H1 (cell line): ENCODE data around the gene PIGC. TPM values are rescaled to one million over a fixed set of nuclear protein-coding genes. Genes with fewer than 3 reads are reported as not detected.

Experiments used
- CBX8 ChIP-seq: fragments of 300-800, 300-1000 bp; sonication (generic); IDR thresholded peaks from 2 replicates; pipeline ENCODE4 v1.7.1; 2016; ENCODE audit warnings: low read depth, low read length, borderline replicate concordance
- E2F6 ChIP-seq: IDR thresholded peaks from 2 replicates; pipeline ENCODE4 v1.6.1; 2012; ENCODE audit warnings: inconsistent platforms
- FOSL1 ChIP-seq: IDR thresholded peaks from 2 replicates; pipeline ENCODE4 v1.6.1; 2011; ENCODE audit warnings: mild to moderate bottlenecking, low read depth, low read length, moderate library complexity; ENCODE audit not compliant: insufficient read depth
- HDAC2 ChIP-seq, 2 experiments: fragments of 300-600 bp in 1 of 2; sonication (generic) in 1 of 2; IDR thresholded peaks; 2 replicates each; pipeline ENCODE4 v1.6.1; 2011 to 2012; ENCODE audit warnings: low read depth in 2 of 2, low read length in 2 of 2, mild to moderate bottlenecking in 2 of 2, moderate library complexity in 2 of 2, borderline replicate concordance in 1 of 2, inconsistent platforms in 1 of 2
- SIRT6 ChIP-seq: IDR thresholded peaks from one replicate; pipeline ENCODE4 v1.7.1; 2012; ENCODE audit warnings: low read length, inconsistent platforms
- TBP ChIP-seq: IDR thresholded peaks from 2 replicates; pipeline ENCODE4 v1.6.1; 2011; ENCODE audit warnings: low read depth, low read length, improper control_type of control experiment
- polyA plus RNA-seq, 7 experiments: library from polyadenylated mRNA; depleted of rRNA in 3 of 7; stranded (reverse) in 5 of 7; unstranded in 2 of 7; fragments of >200 nt in 5 of 7; fragments of 200-250 nt in 2 of 7; gene quantifications; 1 replicate in 5 of 7; 2 replicates in 1 of 7; 4 replicates in 1 of 7; pipeline versions ENCODE4 v1.2.1 to v1.2.3, GENCODE V29; 2011 to 2013; ENCODE audit warnings: missing spikeins in 2 of 7, mixed read lengths in 2 of 7
- total RNA-seq: library from RNA; stranded (reverse); fragmentation: NEBNext Ultra II Directional; extraction: Animal tissue kit (Norgen Biotek cat#: 25700); gene quantifications from 2 replicates; pipeline ENCODE4 v1.2.1, GENCODE V29; 2021
- TF ChIP-seq, protein P1 (sequence below): fragments of 300-600 bp; sonication (generic); IDR thresholded peaks from 2 replicates; pipeline ENCODE4 v1.7.1; 2012; ENCODE audit warnings: low read length, moderate library complexity, mild to moderate bottlenecking, inconsistent platforms; ENCODE audit not compliant: insufficient replicate concordance
- TF ChIP-seq, protein P2 (sequence below): IDR thresholded peaks from 2 replicates; pipeline ENCODE4 v1.6.1; 2011; ENCODE audit warnings: low read depth, mild to moderate bottlenecking, low read length; ENCODE audit not compliant: insufficient read depth

The PIGC gene
- total and polyA plus RNA-seq, 2 of the 8 experiments (the other 6 are each of a cell fraction or from before 2014, with no cell fraction given), result 21.0 to 39.3 TPM

- TF ChIP-seq, protein P1, sequence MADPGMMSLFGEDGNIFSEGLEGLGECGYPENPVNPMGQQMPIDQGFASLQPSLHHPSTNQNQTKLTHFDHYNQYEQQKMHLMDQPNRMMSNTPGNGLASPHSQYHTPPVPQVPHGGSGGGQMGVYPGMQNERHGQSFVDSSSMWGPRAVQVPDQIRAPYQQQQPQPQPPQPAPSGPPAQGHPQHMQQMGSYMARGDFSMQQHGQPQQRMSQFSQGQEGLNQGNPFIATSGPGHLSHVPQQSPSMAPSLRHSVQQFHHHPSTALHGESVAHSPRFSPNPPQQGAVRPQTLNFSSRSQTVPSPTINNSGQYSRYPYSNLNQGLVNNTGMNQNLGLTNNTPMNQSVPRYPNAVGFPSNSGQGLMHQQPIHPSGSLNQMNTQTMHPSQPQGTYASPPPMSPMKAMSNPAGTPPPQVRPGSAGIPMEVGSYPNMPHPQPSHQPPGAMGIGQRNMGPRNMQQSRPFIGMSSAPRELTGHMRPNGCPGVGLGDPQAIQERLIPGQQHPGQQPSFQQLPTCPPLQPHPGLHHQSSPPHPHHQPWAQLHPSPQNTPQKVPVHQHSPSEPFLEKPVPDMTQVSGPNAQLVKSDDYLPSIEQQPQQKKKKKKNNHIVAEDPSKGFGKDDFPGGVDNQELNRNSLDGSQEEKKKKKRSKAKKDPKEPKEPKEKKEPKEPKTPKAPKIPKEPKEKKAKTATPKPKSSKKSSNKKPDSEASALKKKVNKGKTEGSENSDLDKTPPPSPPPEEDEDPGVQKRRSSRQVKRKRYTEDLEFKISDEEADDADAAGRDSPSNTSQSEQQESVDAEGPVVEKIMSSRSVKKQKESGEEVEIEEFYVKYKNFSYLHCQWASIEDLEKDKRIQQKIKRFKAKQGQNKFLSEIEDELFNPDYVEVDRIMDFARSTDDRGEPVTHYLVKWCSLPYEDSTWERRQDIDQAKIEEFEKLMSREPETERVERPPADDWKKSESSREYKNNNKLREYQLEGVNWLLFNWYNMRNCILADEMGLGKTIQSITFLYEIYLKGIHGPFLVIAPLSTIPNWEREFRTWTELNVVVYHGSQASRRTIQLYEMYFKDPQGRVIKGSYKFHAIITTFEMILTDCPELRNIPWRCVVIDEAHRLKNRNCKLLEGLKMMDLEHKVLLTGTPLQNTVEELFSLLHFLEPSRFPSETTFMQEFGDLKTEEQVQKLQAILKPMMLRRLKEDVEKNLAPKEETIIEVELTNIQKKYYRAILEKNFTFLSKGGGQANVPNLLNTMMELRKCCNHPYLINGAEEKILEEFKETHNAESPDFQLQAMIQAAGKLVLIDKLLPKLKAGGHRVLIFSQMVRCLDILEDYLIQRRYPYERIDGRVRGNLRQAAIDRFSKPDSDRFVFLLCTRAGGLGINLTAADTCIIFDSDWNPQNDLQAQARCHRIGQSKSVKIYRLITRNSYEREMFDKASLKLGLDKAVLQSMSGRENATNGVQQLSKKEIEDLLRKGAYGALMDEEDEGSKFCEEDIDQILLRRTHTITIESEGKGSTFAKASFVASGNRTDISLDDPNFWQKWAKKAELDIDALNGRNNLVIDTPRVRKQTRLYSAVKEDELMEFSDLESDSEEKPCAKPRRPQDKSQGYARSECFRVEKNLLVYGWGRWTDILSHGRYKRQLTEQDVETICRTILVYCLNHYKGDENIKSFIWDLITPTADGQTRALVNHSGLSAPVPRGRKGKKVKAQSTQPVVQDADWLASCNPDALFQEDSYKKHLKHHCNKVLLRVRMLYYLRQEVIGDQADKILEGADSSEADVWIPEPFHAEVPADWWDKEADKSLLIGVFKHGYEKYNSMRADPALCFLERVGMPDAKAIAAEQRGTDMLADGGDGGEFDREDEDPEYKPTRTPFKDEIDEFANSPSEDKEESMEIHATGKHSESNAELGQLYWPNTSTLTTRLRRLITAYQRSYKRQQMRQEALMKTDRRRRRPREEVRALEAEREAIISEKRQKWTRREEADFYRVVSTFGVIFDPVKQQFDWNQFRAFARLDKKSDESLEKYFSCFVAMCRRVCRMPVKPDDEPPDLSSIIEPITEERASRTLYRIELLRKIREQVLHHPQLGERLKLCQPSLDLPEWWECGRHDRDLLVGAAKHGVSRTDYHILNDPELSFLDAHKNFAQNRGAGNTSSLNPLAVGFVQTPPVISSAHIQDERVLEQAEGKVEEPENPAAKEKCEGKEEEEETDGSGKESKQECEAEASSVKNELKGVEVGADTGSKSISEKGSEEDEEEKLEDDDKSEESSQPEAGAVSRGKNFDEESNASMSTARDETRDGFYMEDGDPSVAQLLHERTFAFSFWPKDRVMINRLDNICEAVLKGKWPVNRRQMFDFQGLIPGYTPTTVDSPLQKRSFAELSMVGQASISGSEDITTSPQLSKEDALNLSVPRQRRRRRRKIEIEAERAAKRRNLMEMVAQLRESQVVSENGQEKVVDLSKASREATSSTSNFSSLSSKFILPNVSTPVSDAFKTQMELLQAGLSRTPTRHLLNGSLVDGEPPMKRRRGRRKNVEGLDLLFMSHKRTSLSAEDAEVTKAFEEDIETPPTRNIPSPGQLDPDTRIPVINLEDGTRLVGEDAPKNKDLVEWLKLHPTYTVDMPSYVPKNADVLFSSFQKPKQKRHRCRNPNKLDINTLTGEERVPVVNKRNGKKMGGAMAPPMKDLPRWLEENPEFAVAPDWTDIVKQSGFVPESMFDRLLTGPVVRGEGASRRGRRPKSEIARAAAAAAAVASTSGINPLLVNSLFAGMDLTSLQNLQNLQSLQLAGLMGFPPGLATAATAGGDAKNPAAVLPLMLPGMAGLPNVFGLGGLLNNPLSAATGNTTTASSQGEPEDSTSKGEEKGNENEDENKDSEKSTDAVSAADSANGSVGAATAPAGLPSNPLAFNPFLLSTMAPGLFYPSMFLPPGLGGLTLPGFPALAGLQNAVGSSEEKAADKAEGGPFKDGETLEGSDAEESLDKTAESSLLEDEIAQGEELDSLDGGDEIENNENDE, result no peak
- no peak for TF ChIP-seq TBP
- no peak for TF ChIP-seq E2F6
- TF ChIP-seq FOSL1, result no peak
- no peak for TF ChIP-seq CBX8
- TF ChIP-seq HDAC2 (IDR thresholded peaks at IDR 0.05; ENCODE audit: borderline replicate concordance in 1 of 2, low read depth in 2 of 2, low read length in 2 of 2), result no peak
- TF ChIP-seq, protein P2, sequence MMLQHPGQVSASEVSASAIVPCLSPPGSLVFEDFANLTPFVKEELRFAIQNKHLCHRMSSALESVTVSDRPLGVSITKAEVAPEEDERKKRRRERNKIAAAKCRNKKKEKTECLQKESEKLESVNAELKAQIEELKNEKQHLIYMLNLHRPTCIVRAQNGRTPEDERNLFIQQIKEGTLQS, result no peak
- TF ChIP-seq SIRT6, result no peak
Observed at GRCh38 chr1:172473302-172473701, 29.4 kb upstream of the PIGC start (continued).
